ENCODE results near the gene UQCRC1.
"Not testable (repeated sequence)": the region's sequence is repeated elsewhere in the genome, so short reads cannot be mapped to it uniquely, and the experiment has no call there.

Gene UQCRC1

GRCh38 chr3:48553886-48554845 is 55.3 kb downstream of the UQCRC1 start:
- TF ChIP-seq CTCF (conservative IDR thresholded peaks at IDR 0.05; ENCODE audit: control insufficient read depth, insufficient read depth, low read depth, low read length) = no peak
- no peak for DNase-seq (ENCODE audit: low read depth)
- no peak overlapping the region for H3K4me3 ChIP-seq (ENCODE audit: control insufficient read depth, low read depth, low read length)

- H3K4me3 ChIP-seq (ENCODE audit: control insufficient read depth, low read depth, low read length) = no peak overlapping the region
- no peak for TF ChIP-seq CTCF (conservative IDR thresholded peaks at IDR 0.05; ENCODE audit: control insufficient read depth, insufficient read depth, low read depth, low read length)
- DNase-seq (ENCODE audit: low read depth) = no peak
Measured at GRCh38 chr3:48553361-48553760, 56.1 kb downstream of the UQCRC1 start.

GRCh38 chr3:48552111-48552951 is 57.1 kb downstream of the UQCRC1 start:
- no peak overlapping the region for H3K4me3 ChIP-seq (ENCODE audit: control insufficient read depth, low read depth, low read length)
- TF ChIP-seq CTCF (conservative IDR thresholded peaks at IDR 0.05; ENCODE audit: control insufficient read depth, insufficient read depth, low read depth, low read length) = no peak
- no peak for DNase-seq (ENCODE audit: low read depth)

- DNase-seq (ENCODE audit: low read depth); H3K4me3 ChIP-seq (ENCODE audit: control insufficient read depth, low read depth, low read length): not testable (repeated sequence)
Measured at GRCh38 chr3:48551651-48552050, 57.8 kb downstream of the UQCRC1 start.

Data from fibroblast of mammary gland (primary cell).